DOHH2 (cell line): ENCODE data around the gene GOLGA6L2.

Experiments used
- H3F3A ChIP-seq: fragments of 200-600 bp; sonication (generic), shearing (Covaris generic); 2 replicates; pipeline ENCODE4 v1.6.0; 2016; ENCODE audit warnings: antibody characterized with exemption, mild to moderate bottlenecking; ENCODE audit not compliant: control insufficient read depth, insufficient read depth
- H3K27ac ChIP-seq: fragments of 200-600 bp; sonication (generic); 2 replicates; pipeline ENCODE4 v1.5.1; 2014; ENCODE audit warnings: low read depth, mild to moderate bottlenecking, low read length, moderate library complexity
- H3K27me3 ChIP-seq: fragments of 200-600 bp; sonication (generic); 2 replicates; pipeline ENCODE4 v1.6.1; 2014; ENCODE audit warnings: mild to moderate bottlenecking, low read length, mixed read lengths; ENCODE audit not compliant: control insufficient read depth
- H3K36me3 ChIP-seq: fragments of 200-600 bp; sonication (generic); 2 replicates; pipeline ENCODE4 v1.6.1; 2014; ENCODE audit warnings: mild to moderate bottlenecking, low read length, moderate library complexity, mixed read lengths; ENCODE audit not compliant: control insufficient read depth
- H3K4me1 ChIP-seq: fragments of 200-600 bp; sonication (generic); 2 replicates; pipeline ENCODE4 v1.6.1; 2014; ENCODE audit warnings: mild to moderate bottlenecking, low read length, mixed read lengths; ENCODE audit not compliant: control insufficient read depth
- H3K4me2 ChIP-seq: fragments of 200-600 bp; sonication (generic); 2 replicates; pipeline ENCODE4 v1.6.0; 2014; ENCODE audit warnings: mild to moderate bottlenecking, low read length, moderate library complexity
- H3K4me3 ChIP-seq: fragments of 200-600 bp; sonication (generic); 2 replicates; pipeline ENCODE4 v1.5.1; 2014; ENCODE audit warnings: mild to moderate bottlenecking, low read length, mixed read lengths
- H3K79me2 ChIP-seq: fragments of 200-600 bp; sonication (generic); 2 replicates; pipeline ENCODE4 v1.6.1; 2014; ENCODE audit warnings: mild to moderate bottlenecking, low read length, mixed read lengths; ENCODE audit not compliant: control insufficient read depth
- H3K9me2 ChIP-seq: fragments of 200-600 bp; sonication (generic); replicated peaks from 2 replicates; pipeline ENCODE4 v1.6.1; 2014; ENCODE audit warnings: mild to moderate bottlenecking, low read length, mixed read lengths; ENCODE audit not compliant: control insufficient read depth
- H3K9me3 ChIP-seq: fragments of 200-600 bp; sonication (generic); 2 replicates; pipeline ENCODE4 v1.6.1; 2014; ENCODE audit warnings: antibody characterized with exemption, low read length, mixed read lengths; ENCODE audit not compliant: control insufficient read depth, insufficient read depth
- H4K20me1 ChIP-seq: fragments of 200-600 bp; sonication (generic); 2 replicates; pipeline ENCODE4 v1.6.0; 2014; ENCODE audit warnings: low read depth, mild to moderate bottlenecking, antibody characterized with exemption, low read length, moderate library complexity; ENCODE audit not compliant: control insufficient read depth, insufficient read depth
- EZH2phosphoT487 ChIP-seq: fragments of 200-600 bp; sonication (generic); IDR thresholded peaks from 2 replicates; pipeline ENCODE4 v1.6.1; 2017; ENCODE audit warnings: borderline replicate concordance, mild to moderate bottlenecking, antibody characterized with exemption, low read length, moderate library complexity, mixed read lengths
- TF ChIP-seq, protein P1 (sequence below): fragments of 200-600 bp; sonication (generic); IDR thresholded peaks from one replicate; pipeline ENCODE4 v1.5.1; 2014; ENCODE audit warnings: antibody characterized with exemption, mild to moderate bottlenecking, low read depth, low read length; ENCODE audit not compliant: poor library complexity, severe bottlenecking

The GOLGA6L2 gene

DNA sequence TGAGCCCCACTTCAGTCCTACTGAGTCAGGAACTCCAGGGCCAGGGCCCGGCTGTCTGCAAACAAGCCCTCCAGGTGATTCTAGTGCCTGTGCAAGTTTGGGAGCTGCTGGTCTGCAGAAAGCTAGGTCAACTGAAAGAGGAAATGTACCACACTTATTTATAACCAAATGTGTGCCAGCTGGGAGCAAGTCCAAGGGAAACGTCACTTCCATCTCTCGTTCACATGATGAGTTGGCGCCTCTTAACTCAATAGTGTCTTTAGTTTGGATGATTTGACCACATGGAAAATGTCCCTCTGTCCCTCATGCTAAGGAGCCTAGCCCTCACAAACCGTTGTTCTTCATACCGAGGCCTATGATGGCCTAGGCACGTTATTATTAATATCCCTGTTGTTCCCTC lies 49.3 kb downstream of the GOLGA6L2 start:
- H3K4me2 ChIP-seq = no peak overlapping the region
- no peaks in the 10 kb centered on the region for H3K4me1 ChIP-seq
- no peak for TF ChIP-seq EZH2phosphoT487
- TF ChIP-seq, protein P1, sequence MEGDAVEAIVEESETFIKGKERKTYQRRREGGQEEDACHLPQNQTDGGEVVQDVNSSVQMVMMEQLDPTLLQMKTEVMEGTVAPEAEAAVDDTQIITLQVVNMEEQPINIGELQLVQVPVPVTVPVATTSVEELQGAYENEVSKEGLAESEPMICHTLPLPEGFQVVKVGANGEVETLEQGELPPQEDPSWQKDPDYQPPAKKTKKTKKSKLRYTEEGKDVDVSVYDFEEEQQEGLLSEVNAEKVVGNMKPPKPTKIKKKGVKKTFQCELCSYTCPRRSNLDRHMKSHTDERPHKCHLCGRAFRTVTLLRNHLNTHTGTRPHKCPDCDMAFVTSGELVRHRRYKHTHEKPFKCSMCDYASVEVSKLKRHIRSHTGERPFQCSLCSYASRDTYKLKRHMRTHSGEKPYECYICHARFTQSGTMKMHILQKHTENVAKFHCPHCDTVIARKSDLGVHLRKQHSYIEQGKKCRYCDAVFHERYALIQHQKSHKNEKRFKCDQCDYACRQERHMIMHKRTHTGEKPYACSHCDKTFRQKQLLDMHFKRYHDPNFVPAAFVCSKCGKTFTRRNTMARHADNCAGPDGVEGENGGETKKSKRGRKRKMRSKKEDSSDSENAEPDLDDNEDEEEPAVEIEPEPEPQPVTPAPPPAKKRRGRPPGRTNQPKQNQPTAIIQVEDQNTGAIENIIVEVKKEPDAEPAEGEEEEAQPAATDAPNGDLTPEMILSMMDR = no peak
- no peaks in the 10 kb centered on the region for H3K9me2 ChIP-seq
- H3K27me3 ChIP-seq = no peaks in the 10 kb centered on the region
- no peaks in the 10 kb centered on the region for H3F3A ChIP-seq
- H3K4me3 ChIP-seq = no peak overlapping the region
- H3K79me2 ChIP-seq = no peaks in the 10 kb centered on the region
- H3K9me3 ChIP-seq = no peaks in the 10 kb centered on the region
- no peak overlapping the region for H3K27ac ChIP-seq
- no peaks in the 10 kb centered on the region for H3K36me3 ChIP-seq
- no peaks in the 10 kb centered on the region for H4K20me1 ChIP-seq

DNA sequence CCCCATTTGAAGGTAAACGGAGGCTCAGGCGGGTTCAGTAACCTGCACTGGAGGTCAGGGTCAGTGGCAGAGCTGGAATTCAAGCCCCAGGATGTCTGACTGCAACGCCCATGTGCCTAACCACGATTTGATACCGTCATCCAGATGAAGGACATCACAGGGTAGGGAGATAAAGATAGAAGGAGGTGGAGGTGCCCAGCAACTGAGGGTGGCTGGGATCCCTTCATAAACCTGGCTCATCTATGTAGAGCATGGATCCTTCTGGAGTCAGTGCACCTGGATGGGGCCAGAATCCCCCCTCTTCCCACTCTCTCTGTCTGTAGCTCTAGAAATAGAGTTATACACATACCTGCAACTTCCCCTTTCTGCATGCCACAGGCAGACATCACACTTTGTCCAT lies 51.2 kb downstream of the GOLGA6L2 start:
- no peaks in the 10 kb centered on the region for H3K9me3 ChIP-seq
- no peaks in the 10 kb centered on the region for H3K27me3 ChIP-seq
- H3K9me2 ChIP-seq = no peaks in the 10 kb centered on the region
- H3K27ac ChIP-seq = no peak overlapping the region
- no peaks in the 10 kb centered on the region for H3K79me2 ChIP-seq
- H3F3A ChIP-seq = no peaks in the 10 kb centered on the region
- no peaks in the 10 kb centered on the region for H4K20me1 ChIP-seq
- TF ChIP-seq, protein P1 = no peak
- no peak for TF ChIP-seq EZH2phosphoT487
- no peaks in the 10 kb centered on the region for H3K36me3 ChIP-seq
- H3K4me2 ChIP-seq = no peak overlapping the region
- H3K4me3 ChIP-seq = no peak overlapping the region
- no peaks in the 10 kb centered on the region for H3K4me1 ChIP-seq

DNA sequence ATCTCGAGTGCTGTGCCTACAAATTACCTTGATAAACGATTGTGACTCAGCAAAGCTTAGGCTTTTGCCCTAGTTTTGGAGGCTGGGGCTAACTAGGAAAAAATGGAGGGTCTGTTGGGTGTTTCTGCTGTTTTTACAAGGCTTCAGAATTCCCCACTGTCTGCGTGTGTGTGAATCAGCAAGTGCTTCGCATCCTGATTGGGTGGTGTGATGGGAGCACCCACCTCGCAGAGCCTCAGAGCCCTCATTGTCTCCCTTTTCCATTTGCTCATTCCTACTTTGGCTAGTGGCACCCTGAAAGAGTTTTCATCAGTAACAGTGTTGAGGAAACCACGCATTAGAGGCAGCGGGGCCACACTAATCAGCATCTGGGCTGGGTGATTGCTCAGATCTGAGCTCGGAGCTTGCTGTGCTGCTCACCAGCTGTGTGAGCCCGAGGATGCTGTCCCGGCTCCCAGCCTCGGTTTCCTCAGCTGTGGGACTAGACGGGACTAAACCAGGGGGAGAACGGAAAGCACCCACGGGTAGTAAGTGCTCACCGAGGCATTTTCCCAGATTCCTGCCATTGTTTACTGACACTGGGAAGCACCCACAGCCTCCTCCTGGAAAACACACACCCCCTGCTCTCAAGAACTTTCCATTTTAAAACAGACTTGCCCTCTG lies 51.9 kb downstream of the GOLGA6L2 start:
- H3K36me3 ChIP-seq = no peaks in the 10 kb centered on the region
- H3K79me2 ChIP-seq = no peaks in the 10 kb centered on the region
- no peaks in the 10 kb centered on the region for H3K27me3 ChIP-seq
- H3K4me1 ChIP-seq = no peaks in the 10 kb centered on the region
- no peak overlapping the region for H3K4me2 ChIP-seq
- TF ChIP-seq EZH2phosphoT487 = no peak
- TF ChIP-seq, protein P1 = no peak
- H3K4me3 ChIP-seq = no peak overlapping the region
- no peaks in the 10 kb centered on the region for H3K9me3 ChIP-seq
- no peaks in the 10 kb centered on the region for H3F3A ChIP-seq
- H3K27ac ChIP-seq = no peak overlapping the region
- H3K9me2 ChIP-seq = no peaks in the 10 kb centered on the region
- H4K20me1 ChIP-seq = no peaks in the 10 kb centered on the region
